Esophagus muscularis mucosa (tissue), 3 donors: Measurements from ENCODE around the gene ATAD3B.

Experiments
- CTCF ChIP-seq, 3 experiments: fragments of 200-600 bp in 2 of 3; fragments of 450-650 bp in 1 of 3; sonication (generic) in 2 of 3; IDR thresholded peaks; one replicate each; pipeline ENCODE4 v1.5.1; 2017 to 2019; ENCODE audit warnings: antibody characterized with exemption in 3 of 3, mild to moderate bottlenecking in 2 of 3, moderate library complexity in 1 of 3
- POLR2A ChIP-seq: fragments of 450-650 bp; IDR thresholded peaks from one replicate; pipeline ENCODE4 v1.6.1; 2017; ENCODE audit warnings: antibody characterized with exemption, moderate library complexity, mild to moderate bottlenecking, low read depth

DNA sequence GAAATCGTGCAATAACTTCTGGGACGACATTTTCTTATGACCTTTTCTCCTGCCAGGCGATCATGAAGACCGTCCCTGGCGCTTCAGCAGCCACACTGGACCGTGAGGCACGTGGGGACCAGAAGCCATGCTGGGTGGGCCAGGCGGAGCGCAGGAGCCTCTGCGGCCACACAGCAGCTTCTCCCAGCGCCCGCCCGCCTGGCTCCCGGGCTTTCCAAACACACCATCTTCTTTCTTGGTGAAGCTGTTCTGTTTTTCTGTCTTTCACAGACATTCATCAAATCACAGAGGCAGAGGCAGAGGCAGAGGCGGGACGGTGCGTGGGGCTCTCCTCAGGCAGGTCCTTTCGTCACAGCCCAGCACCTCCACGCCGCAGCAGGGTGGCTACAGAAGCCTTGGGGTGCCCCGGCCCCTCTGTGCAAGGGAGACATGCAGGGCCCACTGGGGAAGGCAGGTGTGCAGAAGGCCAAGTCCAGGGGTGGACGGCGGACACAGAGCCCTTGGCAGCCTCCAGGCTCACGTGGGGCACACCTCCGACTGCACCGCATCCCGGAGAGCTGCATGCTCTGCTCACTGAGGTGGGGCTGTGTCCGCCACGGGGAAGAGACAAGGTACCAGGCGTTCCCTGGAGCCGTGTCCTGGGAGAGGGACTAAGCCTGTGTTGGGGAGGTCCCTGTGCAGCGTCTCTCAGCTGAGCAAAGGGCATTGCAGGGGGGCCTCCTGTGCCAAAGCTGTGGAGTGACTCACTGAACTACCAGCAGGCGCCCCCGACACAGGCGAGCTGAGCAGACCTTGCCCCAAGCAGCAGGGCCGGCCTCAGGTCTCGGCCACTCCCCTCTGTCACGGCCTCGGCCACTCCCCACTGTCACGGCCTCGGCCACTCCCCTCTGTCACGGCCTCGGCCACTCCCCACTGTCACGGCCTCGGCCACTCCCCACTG, 71.5 kb downstream of the ATAD3B start:
- TF ChIP-seq POLR2A, result no peak
- no peak for TF ChIP-seq CTCF (IDR thresholded peaks at IDR 0.05)
